HG03342 (cell line): ENCODE measurements around the gene MISP3.

Source experiments
- ATAC-seq: cut with Tn5 transposase; IDR thresholded peaks from one replicate; pipeline ENCODE4 v1.9.1; 2021; ENCODE audit warnings: mild to moderate bottlenecking, moderate library complexity; ENCODE audit not compliant: unreplicated experiment

The MISP3 gene

DNA sequence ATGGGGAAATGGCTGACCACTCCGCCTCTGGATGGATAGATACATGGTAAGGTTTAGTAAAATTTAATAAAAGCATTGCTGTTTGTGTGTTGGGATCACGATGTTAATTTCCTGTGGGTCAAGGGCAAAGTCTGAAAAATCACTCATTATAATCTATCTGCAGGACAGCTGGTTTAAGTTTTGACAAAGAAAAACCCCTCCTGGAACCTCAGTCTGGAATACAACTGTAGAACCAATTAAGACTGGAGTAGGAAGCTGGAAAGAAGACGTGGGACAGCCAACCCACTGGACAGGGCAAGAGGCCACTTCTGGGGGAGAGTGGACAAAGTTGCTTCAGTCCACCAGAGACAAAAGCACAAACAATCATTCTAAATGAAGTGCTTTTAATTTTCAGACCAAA, 46.6 kb downstream of the MISP3 start:
- ATAC-seq = no peak

- no peak for ATAC-seq
Measured at GRCh38 chr19:14119644-14120496, 47.3 kb downstream of the MISP3 start.

DNA sequence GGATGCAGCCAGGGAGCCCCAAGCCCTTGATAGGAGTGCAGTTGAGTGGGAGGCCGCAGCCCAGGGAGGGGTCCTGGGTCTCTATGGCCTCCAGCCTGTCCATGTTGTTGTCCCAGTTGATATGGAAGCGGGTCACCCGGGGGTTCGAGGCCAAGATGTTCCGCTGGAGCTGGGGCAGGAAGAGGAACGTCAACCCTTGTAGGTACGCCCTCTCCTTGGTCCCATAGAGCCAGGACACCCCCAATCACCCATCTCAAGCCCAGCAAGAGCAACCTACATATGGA, 47.9 kb downstream of the MISP3 start:
- ATAC-seq = no peak

GRCh38 chr19:14122924-14123323, 50.3 kb downstream of the MISP3 start:
- ATAC-seq = no peak
